Adrenal gland (tissue), 5 donors: Measurements from ENCODE around the gene DIP2A.

ENCODE experiments used
- CTCF ChIP-seq, 6 experiments: fragments of 450-650 bp in 4 of 6; fragments of 200-600 bp in 2 of 6; sonication (generic) in 1 of 6; IDR thresholded peaks; 1 replicate in 5 of 6; 2 replicates in 1 of 6; pipeline versions ENCODE4 v1.5.1 to v1.8.0; 2016 to 2021; ENCODE audit warnings: antibody characterized with exemption in 6 of 6, mild to moderate bottlenecking in 2 of 6, moderate library complexity in 1 of 6
- POLR2A ChIP-seq, 2 donors: fragments of 450-650 bp; IDR thresholded peaks; one replicate each; pipeline ENCODE4 v1.6.1; 2017; ENCODE audit warnings: antibody characterized with exemption in 2 of 2, mild to moderate bottlenecking in 2 of 2, moderate library complexity in 1 of 2
- donor health status: DM: no; HTN: no; CAD: no.

DNA sequence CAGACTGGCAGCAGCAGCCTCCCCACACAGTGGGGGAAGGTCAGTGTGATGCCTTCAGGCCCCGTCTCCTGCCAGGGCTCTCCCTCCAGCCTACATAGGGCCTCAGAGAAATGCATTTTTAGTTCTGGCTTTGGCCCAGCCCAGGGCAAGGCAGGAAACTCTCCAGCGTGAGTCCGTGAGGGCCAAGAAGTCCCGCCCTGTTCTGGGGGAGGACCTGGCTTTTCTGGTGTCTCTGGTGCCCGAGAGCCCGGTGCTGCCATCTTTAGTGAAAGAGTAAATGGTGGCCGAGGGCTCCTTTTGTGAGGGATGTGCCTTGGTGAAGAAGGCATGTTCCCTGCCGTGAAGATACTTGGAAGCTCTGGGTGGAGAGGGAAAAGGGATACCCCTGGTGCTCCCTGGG lies 14.8 kb upstream of the DIP2A start:
- no peak for TF ChIP-seq POLR2A (IDR thresholded peaks at IDR 0.05)
- TF ChIP-seq CTCF (IDR thresholded peaks at IDR 0.05) = no peak
